SK-N-SH treated with all-trans-retinoic acid at 6 μM for 48 hours (cell line): Measurements from ENCODE around the gene SERPINA6.

Source experiments
- ATAC-seq: fragments of 200-7000 bp; cut with Tn5 transposase; 3 replicates; pipeline ENCODE4 v1.9.1; 2020; ENCODE audit warnings: mild to moderate bottlenecking, moderate library complexity
- ARNTL ChIP-seq: fragments of 450-650 bp; formaldehyde crosslinking; IDR thresholded peaks from 2 replicates; pipeline ENCODE4 v1.5.0; 2020; ENCODE audit warnings: low read depth, mild to moderate bottlenecking, moderate library complexity, borderline replicate concordance
- BACH2 ChIP-seq: fragments of 250-450 bp; sonication (Bioruptor Pico); IDR thresholded peaks from 2 replicates; pipeline ENCODE4 v1.9.0; 2021; ENCODE audit warnings: mild to moderate bottlenecking, borderline replicate concordance
- CSDC2 ChIP-seq: fragments of 250-450 bp; sonication (Bioruptor Pico); IDR thresholded peaks from 2 replicates; pipeline ENCODE4 v1.5.0; 2020; ENCODE audit warnings: mild to moderate bottlenecking, moderate library complexity
- ESRRG ChIP-seq: fragments of 250-450 bp; sonication (Bioruptor Pico); IDR thresholded peaks from 2 replicates; pipeline ENCODE4 v1.6.1; 2021; ENCODE audit warnings: mild to moderate bottlenecking
- GLIS3 ChIP-seq: fragments of 250-450 bp; sonication (Bioruptor Pico); IDR thresholded peaks from 2 replicates; pipeline ENCODE4 v1.5.0; 2020; ENCODE audit warnings: mild to moderate bottlenecking, moderate library complexity
- ISL1 ChIP-seq: fragments of 250-450 bp; sonication (Bioruptor Pico); IDR thresholded peaks from 2 replicates; pipeline ENCODE4 v2.1.2; 2022; ENCODE audit warnings: mild to moderate bottlenecking, moderate library complexity
- PATZ1 ChIP-seq: fragments of 250-450 bp; sonication (Bioruptor Pico); IDR thresholded peaks from 2 replicates; pipeline ENCODE4 v1.8.0; 2020; ENCODE audit warnings: mild to moderate bottlenecking, moderate library complexity, borderline replicate concordance
- PPARA ChIP-seq: fragments of 250-450 bp; sonication (Bioruptor Pico); IDR thresholded peaks from 2 replicates; pipeline ENCODE4 v1.5.0; 2020; ENCODE audit warnings: mild to moderate bottlenecking, borderline replicate concordance
- RARB ChIP-seq: fragments of 250-450 bp; sonication (Bioruptor Pico); IDR thresholded peaks from 2 replicates; pipeline ENCODE4 v1.8.0; 2021; ENCODE audit warnings: mild to moderate bottlenecking, moderate library complexity
- SNAI2 ChIP-seq: fragments of 250-450 bp; sonication (Bioruptor Pico); IDR thresholded peaks from 2 replicates; pipeline ENCODE4 v1.5.0; 2020; ENCODE audit warnings: mild to moderate bottlenecking, moderate library complexity
- TCF4 ChIP-seq: fragments of 250-450 bp; sonication (Bioruptor Pico); IDR thresholded peaks from 2 replicates; pipeline ENCODE4 v1.8.0; 2021; ENCODE audit warnings: mild to moderate bottlenecking, moderate library complexity, borderline replicate concordance
- TOX ChIP-seq: fragments of 250-450 bp; sonication (Bioruptor Pico); IDR thresholded peaks from 2 replicates; pipeline ENCODE4 v1.8.0; 2021; ENCODE audit warnings: mild to moderate bottlenecking, moderate library complexity, borderline replicate concordance
- ZC3H10 ChIP-seq: fragments of 250-450 bp; sonication (Bioruptor Pico); IDR thresholded peaks from 2 replicates; pipeline ENCODE4 v1.5.1; 2021; ENCODE audit warnings: mild to moderate bottlenecking, moderate library complexity
- ZFP30 ChIP-seq: fragments of 450-650 bp; formaldehyde crosslinking; IDR thresholded peaks from 2 replicates; pipeline ENCODE4 v1.5.0; 2022; ENCODE audit warnings: mild to moderate bottlenecking, moderate library complexity
- ZNF565 ChIP-seq: fragments of 450-650 bp; formaldehyde crosslinking; conservative IDR thresholded peaks from 2 replicates; pipeline ENCODE4 v1.5.0; 2020; ENCODE audit warnings: low read depth, mild to moderate bottlenecking, moderate library complexity
- ZNF70 ChIP-seq: fragments of 450-650 bp; formaldehyde crosslinking; IDR thresholded peaks from 2 replicates; pipeline ENCODE4 v1.5.0; 2020; ENCODE audit warnings: mild to moderate bottlenecking, moderate library complexity
- ZNF8 ChIP-seq: fragments of 450-650 bp; formaldehyde crosslinking; IDR thresholded peaks from 2 replicates; pipeline ENCODE4 v1.5.0; 2020; ENCODE audit warnings: mild to moderate bottlenecking, moderate library complexity
- TF ChIP-seq, protein P1 (sequence below): fragments of 250-450 bp; sonication (Bioruptor Pico); IDR thresholded peaks from 2 replicates; pipeline ENCODE4 v1.5.0; 2020; ENCODE audit warnings: mild to moderate bottlenecking, moderate library complexity
- TF ChIP-seq, protein P2 (sequence below): fragments of 250-450 bp; sonication (Bioruptor Pico); IDR thresholded peaks from 2 replicates; pipeline ENCODE4 v1.5.1; 2021; ENCODE audit warnings: mild to moderate bottlenecking, moderate library complexity
- TF ChIP-seq, protein P3 (sequence below): fragments of 250-450 bp; sonication (Bioruptor Pico); IDR thresholded peaks from 2 replicates; pipeline ENCODE4 v1.5.1; 2020; ENCODE audit warnings: low read depth, mild to moderate bottlenecking, moderate library complexity

Gene SERPINA6

GRCh38 chr14:94330857-94331256 is 7.7 kb upstream of the SERPINA6 start:
- TF ChIP-seq PPARA = no peak
- no peak for TF ChIP-seq GLIS3 (CRISPR knock-in tag)
- no peak for TF ChIP-seq ZFP30 (CRISPR knock-in tag)
- TF ChIP-seq, protein P1, sequence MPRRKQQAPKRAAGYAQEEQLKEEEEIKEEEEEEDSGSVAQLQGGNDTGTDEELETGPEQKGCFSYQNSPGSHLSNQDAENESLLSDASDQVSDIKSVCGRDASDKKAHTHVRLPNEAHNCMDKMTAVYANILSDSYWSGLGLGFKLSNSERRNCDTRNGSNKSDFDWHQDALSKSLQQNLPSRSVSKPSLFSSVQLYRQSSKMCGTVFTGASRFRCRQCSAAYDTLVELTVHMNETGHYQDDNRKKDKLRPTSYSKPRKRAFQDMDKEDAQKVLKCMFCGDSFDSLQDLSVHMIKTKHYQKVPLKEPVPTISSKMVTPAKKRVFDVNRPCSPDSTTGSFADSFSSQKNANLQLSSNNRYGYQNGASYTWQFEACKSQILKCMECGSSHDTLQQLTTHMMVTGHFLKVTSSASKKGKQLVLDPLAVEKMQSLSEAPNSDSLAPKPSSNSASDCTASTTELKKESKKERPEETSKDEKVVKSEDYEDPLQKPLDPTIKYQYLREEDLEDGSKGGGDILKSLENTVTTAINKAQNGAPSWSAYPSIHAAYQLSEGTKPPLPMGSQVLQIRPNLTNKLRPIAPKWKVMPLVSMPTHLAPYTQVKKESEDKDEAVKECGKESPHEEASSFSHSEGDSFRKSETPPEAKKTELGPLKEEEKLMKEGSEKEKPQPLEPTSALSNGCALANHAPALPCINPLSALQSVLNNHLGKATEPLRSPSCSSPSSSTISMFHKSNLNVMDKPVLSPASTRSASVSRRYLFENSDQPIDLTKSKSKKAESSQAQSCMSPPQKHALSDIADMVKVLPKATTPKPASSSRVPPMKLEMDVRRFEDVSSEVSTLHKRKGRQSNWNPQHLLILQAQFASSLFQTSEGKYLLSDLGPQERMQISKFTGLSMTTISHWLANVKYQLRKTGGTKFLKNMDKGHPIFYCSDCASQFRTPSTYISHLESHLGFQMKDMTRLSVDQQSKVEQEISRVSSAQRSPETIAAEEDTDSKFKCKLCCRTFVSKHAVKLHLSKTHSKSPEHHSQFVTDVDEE (CRISPR knock-in tag) = no peak
- TF ChIP-seq BACH2 (CRISPR knock-in tag) = no peak
- no peak for TF ChIP-seq ZNF70 (CRISPR knock-in tag)
- no peak for TF ChIP-seq TOX (CRISPR knock-in tag)
- no peak for TF ChIP-seq RARB
- ATAC-seq = no peak

- TF ChIP-seq ZNF8 (CRISPR knock-in tag) (no peak), TCF4 (CRISPR knock-in tag) (no peak), ISL1 (CRISPR knock-in tag) (no peak), BACH2 (CRISPR knock-in tag) (no peak), ARNTL (CRISPR knock-in tag) (no peak)
- TF ChIP-seq, protein P2, sequence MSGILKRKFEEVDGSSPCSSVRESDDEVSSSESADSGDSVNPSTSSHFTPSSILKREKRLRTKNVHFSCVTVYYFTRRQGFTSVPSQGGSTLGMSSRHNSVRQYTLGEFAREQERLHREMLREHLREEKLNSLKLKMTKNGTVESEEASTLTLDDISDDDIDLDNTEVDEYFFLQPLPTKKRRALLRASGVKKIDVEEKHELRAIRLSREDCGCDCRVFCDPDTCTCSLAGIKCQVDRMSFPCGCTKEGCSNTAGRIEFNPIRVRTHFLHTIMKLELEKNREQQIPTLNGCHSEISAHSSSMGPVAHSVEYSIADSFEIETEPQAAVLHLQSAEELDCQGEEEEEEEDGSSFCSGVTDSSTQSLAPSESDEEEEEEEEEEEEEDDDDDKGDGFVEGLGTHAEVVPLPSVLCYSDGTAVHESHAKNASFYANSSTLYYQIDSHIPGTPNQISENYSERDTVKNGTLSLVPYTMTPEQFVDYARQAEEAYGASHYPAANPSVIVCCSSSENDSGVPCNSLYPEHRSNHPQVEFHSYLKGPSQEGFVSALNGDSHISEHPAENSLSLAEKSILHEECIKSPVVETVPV (CRISPR knock-in tag) = no peak
- ATAC-seq = no peak
These were observed 7.3 kb upstream of the SERPINA6 start for GRCh38 chr14:94330432-94330831.

GRCh38 chr14:94329857-94330256 is 6.7 kb upstream of the SERPINA6 start:
- no peak for ATAC-seq
- TF ChIP-seq CSDC2 (CRISPR knock-in tag) (no peak), ESRRG (CRISPR knock-in tag) (no peak), PPARA (no peak), ZFP30 (CRISPR knock-in tag) (no peak), ZC3H10 (CRISPR knock-in tag) (no peak), ZNF8 (CRISPR knock-in tag) (no peak), ZNF70 (CRISPR knock-in tag) (no peak), BACH2 (CRISPR knock-in tag) (no peak), RARB (no peak), TCF4 (CRISPR knock-in tag) (no peak), GLIS3 (CRISPR knock-in tag) (no peak), SNAI2 (CRISPR knock-in tag) (no peak), PATZ1 (CRISPR knock-in tag) (no peak), ZNF565 (CRISPR knock-in tag) (no peak)
- TF ChIP-seq, protein P1 (CRISPR knock-in tag) = no peak
- TF ChIP-seq, protein P2 (CRISPR knock-in tag) = no peak
- TF ChIP-seq, protein P3, sequence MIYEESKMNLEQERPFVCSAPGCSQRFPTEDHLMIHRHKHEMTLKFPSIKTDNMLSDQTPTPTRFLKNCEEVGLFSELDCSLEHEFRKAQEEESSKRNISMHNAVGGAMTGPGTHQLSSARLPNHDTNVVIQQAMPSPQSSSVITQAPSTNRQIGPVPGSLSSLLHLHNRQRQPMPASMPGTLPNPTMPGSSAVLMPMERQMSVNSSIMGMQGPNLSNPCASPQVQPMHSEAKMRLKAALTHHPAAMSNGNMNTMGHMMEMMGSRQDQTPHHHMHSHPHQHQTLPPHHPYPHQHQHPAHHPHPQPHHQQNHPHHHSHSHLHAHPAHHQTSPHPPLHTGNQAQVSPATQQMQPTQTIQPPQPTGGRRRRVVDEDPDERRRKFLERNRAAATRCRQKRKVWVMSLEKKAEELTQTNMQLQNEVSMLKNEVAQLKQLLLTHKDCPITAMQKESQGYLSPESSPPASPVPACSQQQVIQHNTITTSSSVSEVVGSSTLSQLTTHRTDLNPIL = no peak
- TF ChIP-seq, all 23 proteins: peak for 0
